Bone marrow (tissue), 2 donors: Measurements from ENCODE around the gene FAM83C.
"Not testable (repeated sequence)": the region's sequence is repeated elsewhere in the genome, so short reads cannot be mapped to it uniquely, and the experiment has no call there.

Experiments used
- DNase-seq, 2 donors: peaks; one replicate each; lab custom pipeline; 2025; lab: John Stamatoyannopoulos, UW

Gene FAM83C

GRCh38 chr20:35263532-35264341, 28.5 kb downstream of the FAM83C start:
- DNase-seq: no peak

GRCh38 chr20:35262731-35263531, 29.3 kb downstream of the FAM83C start:
- not testable (repeated sequence) for DNase-seq

- not testable (repeated sequence) for DNase-seq
Observed at GRCh38 chr20:35262321-35262720, 29.9 kb downstream of the FAM83C start.

- no peak for DNase-seq
Observed at GRCh38 chr20:35260426-35260825, 31.8 kb downstream of the FAM83C start.

GRCh38 chr20:35257175-35257909, 34.9 kb downstream of the FAM83C start:
- DNase-seq: no peak

GRCh38 chr20:35254448-35254999, 37.7 kb downstream of the FAM83C start:
- no peak for DNase-seq

- DNase-seq: no peak
Observed at GRCh38 chr20:35253010-35253409, 39.2 kb downstream of the FAM83C start.

GRCh38 chr20:35252598-35252997, 39.6 kb downstream of the FAM83C start:
- DNase-seq: not testable (repeated sequence)

- no peak for DNase-seq
Observed at GRCh38 chr20:35252037-35252461, 40.2 kb downstream of the FAM83C start.

- no peak for DNase-seq
Observed at GRCh38 chr20:35251613-35251940, 40.6 kb downstream of the FAM83C start.

- no peak for DNase-seq
Observed at GRCh38 chr20:35248641-35249475, 43.4 kb downstream of the FAM83C start.

GRCh38 chr20:35246723-35247122, 45.5 kb downstream of the FAM83C start:
- no peak for DNase-seq

- no peak for DNase-seq
Observed at GRCh38 chr20:35243986-35244385, 48.2 kb downstream of the FAM83C start.

GRCh38 chr20:35243317-35243716, 48.9 kb downstream of the FAM83C start:
- DNase-seq: no peak

GRCh38 chr20:35240811-35241293, 51.4 kb downstream of the FAM83C start:
- no peak for DNase-seq

GRCh38 chr20:35240083-35240810, 52.0 kb downstream of the FAM83C start:
- DNase-seq: no peak

GRCh38 chr20:35238735-35239134, 53.5 kb downstream of the FAM83C start:
- no peak for DNase-seq

GRCh38 chr20:35238170-35238569, 54.1 kb downstream of the FAM83C start:
- no peak for DNase-seq

GRCh38 chr20:35237486-35237885, 54.7 kb downstream of the FAM83C start:
- DNase-seq: no peak

GRCh38 chr20:35235881-35236280, 56.3 kb downstream of the FAM83C start:
- no peak for DNase-seq
